Type B pancreatic cell (in vitro differentiated cells): ENCODE results near the gene TFF3. TPM values are rescaled to one million over a fixed set of nuclear protein-coding genes. Genes with fewer than 3 reads are reported as not detected.

Experiments used
- DNase-seq: peaks from one replicate; pipeline ENCODE4 v3.0.0; 2021; ENCODE audit warnings: mixed read lengths; ENCODE audit not compliant: unreplicated experiment; ENCODE audit errors: extremely low spot score
- H3K27ac Mint-ChIP-seq: 2 replicates; pipeline ENCODE4 v1.8.0; 2021; ENCODE audit warnings: mild to moderate bottlenecking, mixed read lengths
- H3K27me3 Mint-ChIP-seq: 2 replicates; pipeline ENCODE4 v1.8.0; 2021; ENCODE audit warnings: mixed read lengths
- H3K36me3 Mint-ChIP-seq: 2 replicates; pipeline ENCODE4 v1.8.0; 2021; ENCODE audit warnings: mixed read lengths
- H3K4me1 Mint-ChIP-seq: one replicate; pipeline ENCODE4 v1.8.0; 2021; ENCODE audit warnings: mixed read lengths; ENCODE audit not compliant: unreplicated experiment
- H3K4me3 Mint-ChIP-seq: 2 replicates; pipeline ENCODE4 v1.8.0; 2021; ENCODE audit warnings: mild to moderate bottlenecking, mixed read lengths
- H3K9me3 Mint-ChIP-seq: 2 replicates; pipeline ENCODE4 v1.8.0; 2021; ENCODE audit warnings: mixed read lengths
- CTCF ChIP-seq: fragments of 200-600 bp; sonication (generic); conservative IDR thresholded peaks from 2 replicates; pipeline ENCODE4 v1.5.0; 2021; ENCODE audit warnings: antibody characterized with exemption, mild to moderate bottlenecking
- total RNA-seq: library from RNA; stranded (reverse); gene quantifications from 2 replicates; pipeline ENCODE4 v1.2.1, GENCODE V29; 2021; ENCODE audit warnings: low replicate concordance

The TFF3 gene
- total RNA-seq, 1 donor from 2014 or later: 31.5 TPM

- H3K4me1 Mint-ChIP-seq: peaks cover 4% of the 10 kb centered on the region
- DNase-seq: no peak
- peaks cover 6% of the 10 kb centered on the region for H3K27me3 Mint-ChIP-seq
- no peak for TF ChIP-seq CTCF
- H3K4me3 Mint-ChIP-seq: no peak overlapping the region
- no peaks in the 10 kb centered on the region for H3K36me3 Mint-ChIP-seq
- no peaks in the 10 kb centered on the region for H3K9me3 Mint-ChIP-seq
- H3K27ac Mint-ChIP-seq: no peak overlapping the region
These were observed 9.5 kb downstream of the TFF3 start for GRCh38 chr21:42305707-42306147.

GRCh38 chr21:42304556-42305454 lies 10.4 kb downstream of the TFF3 start:
- peaks cover 3% of the 10 kb centered on the region for H3K27me3 Mint-ChIP-seq
- no peak overlapping the region for H3K27ac Mint-ChIP-seq
- H3K4me3 Mint-ChIP-seq: no peak overlapping the region
- no peaks in the 10 kb centered on the region for H3K9me3 Mint-ChIP-seq
- no peak for TF ChIP-seq CTCF
- H3K4me1 Mint-ChIP-seq: no peaks in the 10 kb centered on the region
- DNase-seq: no peak
- H3K36me3 Mint-ChIP-seq: no peaks in the 10 kb centered on the region

- peaks cover 3% of the 10 kb centered on the region for H3K27me3 Mint-ChIP-seq
- no peaks in the 10 kb centered on the region for H3K9me3 Mint-ChIP-seq
- H3K36me3 Mint-ChIP-seq: no peaks in the 10 kb centered on the region
- no peak for DNase-seq
- H3K4me1 Mint-ChIP-seq: no peaks in the 10 kb centered on the region
- H3K27ac Mint-ChIP-seq: no peak overlapping the region
- no peak for TF ChIP-seq CTCF
- no peak overlapping the region for H3K4me3 Mint-ChIP-seq
These were observed 11.8 kb downstream of the TFF3 start for GRCh38 chr21:42303443-42303842.

GRCh38 chr21:42302794-42303193 lies 12.4 kb downstream of the TFF3 start:
- Mint-ChIP-seq H3K4me3 (no peak overlapping the region), H3K27ac (no peak overlapping the region), H3K9me3 (no peaks in the 10 kb centered on the region), H3K27me3 (peaks cover 3% of the 10 kb centered on the region), H3K36me3 (no peaks in the 10 kb centered on the region), H3K4me1 (no peaks in the 10 kb centered on the region)
- no peak for DNase-seq
- TF ChIP-seq CTCF: no peak

- TF ChIP-seq CTCF: no peak
These were observed 13.0 kb downstream of the TFF3 start for GRCh38 chr21:42302076-42302650.

More at GRCh38 chr21:42302076-42302650, 13.0 kb downstream of the TFF3 start:
- Mint-ChIP-seq H3K4me3 (no peak overlapping the region), H3K36me3 (no peaks in the 10 kb centered on the region), H3K9me3 (no peaks in the 10 kb centered on the region), H3K27ac (no peak overlapping the region), H3K4me1 (no peaks in the 10 kb centered on the region), H3K27me3 (peaks cover 3% of the 10 kb centered on the region)
- DNase-seq: no peak
